ENCODE data around the gene RFX3.

GRCh38 chr9:3342159-3342777 is 183.5 kb downstream of the RFX3 start:
- TF ChIP-seq EZH2 (IDR thresholded peaks at IDR 0.05; ENCODE audit: low read depth) (no peak), CTCF (conservative IDR thresholded peaks at IDR 0.05) (no peak)

Measured in PC-9 (cell line).